Tibial artery (tissue), 4 donors: ENCODE measurements around the gene TCEA3.

Experiments used
- DNase-seq, 2 donors: peaks; one replicate each; pipeline ENCODE4 v3.0.0-alpha.2; 2019
- H3K27ac ChIP-seq, 2 donors: fragments of 200-600 bp; sonication (generic) in 1 of 2; 1 replicate in 1 of 2; 2 replicates in 1 of 2; pipeline ENCODE4 v1.5.1; 2018 to 2019; ENCODE audit warnings: mild to moderate bottlenecking in 1 of 2
- H3K27me3 ChIP-seq, 2 donors: fragments of 200-600 bp; sonication (generic) in 1 of 2; one replicate each; pipeline versions ENCODE4 v1.5.1 to v1.6.0; 2016 to 2019
- H3K36me3 ChIP-seq, 3 donors: fragments of 200-600 bp; sonication (generic) in 2 of 3; one replicate each; pipeline ENCODE4 v1.5.1; 2016 to 2019; ENCODE audit warnings: mild to moderate bottlenecking in 2 of 3
- H3K4me1 ChIP-seq, 4 donors: fragments of 200-600 bp; sonication (generic) in 2 of 4; 1 replicate in 3 of 4; 2 replicates in 1 of 4; pipeline ENCODE4 v1.5.1; 2016 to 2019
- H3K4me3 ChIP-seq, 2 donors: fragments of 200-600 bp; sonication (generic) in 1 of 2; 1 replicate in 1 of 2; 2 replicates in 1 of 2; pipeline ENCODE4 v1.5.1; 2018 to 2019; ENCODE audit warnings: mild to moderate bottlenecking in 2 of 2
- H3K9me3 ChIP-seq, 3 donors: fragments of 200-600 bp; sonication (generic) in 1 of 3; one replicate each; pipeline ENCODE4 v1.5.1; 2016 to 2019
- intact Hi-C: fragments of 100-400 bp; cut with DNase I; formaldehyde crosslinking; loops from one replicate; pipeline ENCODE4 v1.15.0; 2023; ENCODE audit warnings: low total_unique reads
- TF ChIP-seq, protein P1 (sequence below), 2 experiments: fragments of 200-600 bp in 1 of 2; fragments of 450-650 bp in 1 of 2; IDR thresholded peaks; one replicate each; pipeline ENCODE4 v1.5.1; 2017 to 2019; ENCODE audit warnings: antibody characterized with exemption in 2 of 2, mild to moderate bottlenecking in 1 of 2, moderate library complexity in 1 of 2

Gene TCEA3

DNA sequence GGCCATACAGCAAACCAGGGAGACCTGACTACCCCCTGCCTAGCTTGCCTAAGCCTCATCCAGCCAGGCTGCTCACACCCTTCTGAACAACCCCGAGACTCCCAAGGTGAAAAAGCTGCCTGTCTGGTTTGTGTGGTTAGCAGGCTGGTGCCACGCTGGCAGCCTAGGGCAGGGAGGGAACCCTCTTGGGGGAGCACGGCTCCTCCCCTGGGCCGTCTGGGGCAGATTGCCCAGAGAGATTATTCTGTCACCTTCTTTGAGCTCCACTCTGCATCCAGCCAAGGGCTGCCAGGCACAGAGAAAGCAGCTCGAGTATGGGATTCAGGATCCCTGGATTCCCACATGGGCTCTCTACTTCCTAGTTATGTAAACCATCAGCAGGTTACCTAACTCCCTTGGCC is 27.5 kb upstream of the TCEA3 start:
- Histone ChIP-seq H3K36me3 (peaks cover 0 to 31% (median 25%) of the 10 kb centered on the region in 3 donors), H3K9me3 (no peaks in the 10 kb centered on the region), H3K27ac (no peak overlapping the region), H3K4me3 (no peak overlapping the region), H3K27me3 (no peaks in the 10 kb centered on the region), H3K4me1 (peaks cover 0 to 24% (median 5%) of the 10 kb centered on the region in 4 donors)
- intact Hi-C loops = no loop called here
- no peak for DNase-seq
- TF ChIP-seq, protein P1, sequence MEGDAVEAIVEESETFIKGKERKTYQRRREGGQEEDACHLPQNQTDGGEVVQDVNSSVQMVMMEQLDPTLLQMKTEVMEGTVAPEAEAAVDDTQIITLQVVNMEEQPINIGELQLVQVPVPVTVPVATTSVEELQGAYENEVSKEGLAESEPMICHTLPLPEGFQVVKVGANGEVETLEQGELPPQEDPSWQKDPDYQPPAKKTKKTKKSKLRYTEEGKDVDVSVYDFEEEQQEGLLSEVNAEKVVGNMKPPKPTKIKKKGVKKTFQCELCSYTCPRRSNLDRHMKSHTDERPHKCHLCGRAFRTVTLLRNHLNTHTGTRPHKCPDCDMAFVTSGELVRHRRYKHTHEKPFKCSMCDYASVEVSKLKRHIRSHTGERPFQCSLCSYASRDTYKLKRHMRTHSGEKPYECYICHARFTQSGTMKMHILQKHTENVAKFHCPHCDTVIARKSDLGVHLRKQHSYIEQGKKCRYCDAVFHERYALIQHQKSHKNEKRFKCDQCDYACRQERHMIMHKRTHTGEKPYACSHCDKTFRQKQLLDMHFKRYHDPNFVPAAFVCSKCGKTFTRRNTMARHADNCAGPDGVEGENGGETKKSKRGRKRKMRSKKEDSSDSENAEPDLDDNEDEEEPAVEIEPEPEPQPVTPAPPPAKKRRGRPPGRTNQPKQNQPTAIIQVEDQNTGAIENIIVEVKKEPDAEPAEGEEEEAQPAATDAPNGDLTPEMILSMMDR (IDR thresholded peaks at IDR 0.05) = no peak

DNA sequence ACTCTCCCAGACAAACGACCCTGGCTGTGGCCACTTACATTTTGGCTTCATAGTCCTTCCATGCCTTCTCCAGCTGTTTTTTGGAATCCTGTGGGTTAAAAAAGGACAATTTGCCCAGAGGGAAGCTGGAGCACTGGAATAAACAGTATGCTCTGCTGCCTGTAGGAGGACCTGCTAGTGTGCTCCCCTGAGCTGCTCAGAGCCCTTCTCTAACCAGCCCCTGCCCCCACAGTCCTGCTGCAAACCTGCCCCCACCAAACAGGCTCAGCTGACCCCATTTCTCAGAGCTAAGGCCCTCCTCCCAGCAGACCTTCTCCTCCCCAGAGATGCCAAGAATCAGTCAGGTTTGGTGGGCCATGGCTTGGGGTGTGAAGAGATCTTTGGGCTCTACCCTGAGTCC is 26.9 kb upstream of the TCEA3 start:
- peaks cover 0 to 24% (median 5%) of the 10 kb centered on the region in 4 donors for H3K4me1 ChIP-seq
- intact Hi-C loops = no loop called here
- TF ChIP-seq, protein P1 (IDR thresholded peaks at IDR 0.05) = no peak
- DNase-seq = no peak
- H3K36me3 ChIP-seq = peaks cover 0 to 31% (median 25%) of the 10 kb centered on the region in 3 donors
- no peaks in the 10 kb centered on the region for H3K9me3 ChIP-seq
- H3K27me3 ChIP-seq = no peaks in the 10 kb centered on the region
- H3K27ac ChIP-seq = no peak overlapping the region
- H3K4me3 ChIP-seq = no peak overlapping the region

DNA sequence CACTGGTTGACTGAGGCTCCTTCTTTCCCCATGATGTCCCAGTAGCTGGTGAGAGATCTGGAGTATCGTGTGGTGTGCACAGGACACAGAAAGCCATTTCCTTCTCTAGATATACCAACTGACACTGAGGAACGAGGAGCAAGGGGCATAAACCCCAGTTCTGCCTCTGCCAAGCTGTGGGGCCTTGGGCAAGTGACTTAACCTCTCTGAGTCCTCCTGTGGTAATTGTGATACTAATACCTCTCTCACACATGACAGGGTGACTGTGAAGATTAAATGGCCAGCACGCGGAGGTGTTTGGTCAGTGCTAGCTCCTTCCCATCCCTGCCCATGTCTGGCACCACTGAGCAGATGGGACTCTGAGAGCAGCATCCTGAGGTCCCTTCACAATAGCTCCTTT is 26.3 kb upstream of the TCEA3 start:
- H3K4me1 ChIP-seq = peaks cover 0 to 24% (median 5%) of the 10 kb centered on the region in 4 donors
- H3K36me3 ChIP-seq = peaks cover 0 to 26% (median 25%) of the 10 kb centered on the region in 3 donors
- no peaks in the 10 kb centered on the region for H3K27me3 ChIP-seq
- no peaks in the 10 kb centered on the region for H3K9me3 ChIP-seq
- TF ChIP-seq, protein P1 (IDR thresholded peaks at IDR 0.05) = no peak
- no peak overlapping the region for H3K4me3 ChIP-seq
- H3K27ac ChIP-seq = no peak overlapping the region
- intact Hi-C loops = no loop called here
- DNase-seq = no peak

DNA sequence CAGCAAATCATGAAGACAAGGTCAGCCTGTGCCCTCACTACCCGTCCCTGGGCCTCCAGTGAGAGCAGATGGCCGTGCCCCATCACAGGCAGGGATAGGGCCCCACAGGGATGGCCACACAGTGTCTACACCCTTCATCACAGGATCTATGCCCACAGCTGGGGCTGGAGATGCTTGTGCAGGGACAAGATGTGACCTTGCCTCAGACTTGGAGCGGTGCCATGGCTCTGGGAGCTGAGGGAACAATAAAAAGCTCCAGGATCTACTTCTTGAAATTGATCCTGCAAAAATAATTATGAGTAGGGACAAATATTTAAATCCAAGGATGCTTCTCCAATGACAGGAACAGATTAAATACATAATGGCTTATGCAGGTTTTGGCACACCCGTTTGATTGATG is 25.4 kb upstream of the TCEA3 start:
- Histone ChIP-seq H3K9me3 (no peaks in the 10 kb centered on the region), H3K27me3 (no peaks in the 10 kb centered on the region), H3K4me3 (no peak overlapping the region), H3K36me3 (peaks cover 0 to 18% (median 17%) of the 10 kb centered on the region in 3 donors), H3K27ac (no peak overlapping the region), H3K4me1 (peaks cover 0 to 24% (median 5%) of the 10 kb centered on the region in 4 donors)
- peak in 1 of 2 donors; percentile 85 for DNase-seq
- TF ChIP-seq, protein P1 (IDR thresholded peaks at IDR 0.05) = no peak
- intact Hi-C loops = no loop called here

DNA sequence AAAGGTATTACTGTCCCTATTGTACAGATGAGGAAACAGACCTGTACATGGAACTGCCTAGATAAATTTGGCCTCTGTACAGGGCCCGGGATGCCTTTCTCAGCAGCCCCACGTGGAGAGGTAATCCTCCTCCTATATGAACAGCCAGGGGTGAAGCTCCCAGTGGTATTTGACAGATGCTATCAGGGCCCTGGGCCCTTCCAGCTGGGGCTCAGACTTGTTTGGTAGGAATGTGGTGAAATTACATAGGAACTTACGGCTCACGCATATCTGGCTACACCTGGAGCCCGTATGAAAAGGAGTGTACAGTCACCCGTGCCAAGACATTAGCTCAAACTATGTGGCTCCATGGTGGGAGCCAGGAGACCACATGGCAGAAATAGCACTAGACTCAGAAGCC is 24.8 kb upstream of the TCEA3 start:
- H3K27me3 ChIP-seq = no peaks in the 10 kb centered on the region
- no peak overlapping the region for H3K27ac ChIP-seq
- intact Hi-C loops = no loop called here
- TF ChIP-seq, protein P1 (IDR thresholded peaks at IDR 0.05) = no peak
- no peaks in the 10 kb centered on the region for H3K9me3 ChIP-seq
- no peak overlapping the region for H3K4me3 ChIP-seq
- H3K4me1 ChIP-seq = peaks cover 0 to 27% (median 5%) of the 10 kb centered on the region in 4 donors
- peaks cover 0 to 11% (median 11%) of the 10 kb centered on the region in 3 donors for H3K36me3 ChIP-seq
- no peak for DNase-seq

DNA sequence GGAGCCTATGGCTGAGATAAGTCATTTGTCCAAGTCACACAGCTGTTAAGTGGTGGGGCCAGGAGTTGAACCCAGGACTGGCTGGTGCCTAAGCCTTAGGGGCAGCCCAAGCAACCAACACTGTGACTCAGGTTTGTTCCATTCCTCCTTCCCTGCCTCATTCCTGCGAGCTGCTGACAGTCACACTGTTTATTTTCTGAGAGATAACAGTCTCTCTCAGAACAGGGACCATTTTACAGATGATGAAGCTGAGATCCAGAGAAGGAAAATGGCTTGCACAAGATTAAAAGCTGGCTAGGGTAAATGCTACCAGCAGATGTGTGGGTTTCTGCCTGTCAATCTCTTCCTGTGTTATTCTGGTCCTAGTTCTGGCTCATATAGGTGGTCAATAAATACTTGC is 24.3 kb upstream of the TCEA3 start:
- no peak for DNase-seq
- intact Hi-C loops = no loop called here
- peaks cover 0 to 27% (median 5%) of the 10 kb centered on the region in 4 donors for H3K4me1 ChIP-seq
- H3K27ac ChIP-seq = no peak overlapping the region
- TF ChIP-seq, protein P1 (IDR thresholded peaks at IDR 0.05) = no peak
- no peaks in the 10 kb centered on the region for H3K27me3 ChIP-seq
- H3K4me3 ChIP-seq = no peak overlapping the region
- H3K9me3 ChIP-seq = no peaks in the 10 kb centered on the region
- peaks cover 0 to 11% (median 10%) of the 10 kb centered on the region in 3 donors for H3K36me3 ChIP-seq
